Muscle of leg (tissue), 11 donors: ENCODE results near the gene HOXD12. TPM values are rescaled to one million over a fixed set of nuclear protein-coding genes. Genes with fewer than 3 reads are reported as not detected.
A peak's percentile ranks its signal among the peaks of the same experiment; 100 is the strongest.

Experiments
- DNase-seq: peaks from one replicate; pipeline ENCODE4 v3.0.0; 2013
- H3K27ac ChIP-seq: one replicate; pipeline ENCODE4 v1.5.1; 2013; ENCODE audit warnings: mild to moderate bottlenecking, low read length, control low read depth
- H3K27me3 ChIP-seq: one replicate; pipeline ENCODE4 v1.6.1; 2013; ENCODE audit warnings: low read length; ENCODE audit not compliant: control insufficient read depth, insufficient read depth
- H3K36me3 ChIP-seq: one replicate; pipeline ENCODE4 v1.6.1; 2013; ENCODE audit warnings: low read length; ENCODE audit not compliant: control insufficient read depth, insufficient read depth
- H3K4me1 ChIP-seq: one replicate; pipeline ENCODE4 v1.6.1; 2013; ENCODE audit warnings: low read length; ENCODE audit not compliant: control insufficient read depth, insufficient read depth
- H3K4me3 ChIP-seq: one replicate; pipeline ENCODE4 v1.5.1; 2013; ENCODE audit warnings: low read length, control low read depth
- H3K9me3 ChIP-seq: replicated peaks from 2 replicates; pipeline ENCODE4 v1.6.1; 2013; ENCODE audit warnings: low read depth, low read length; ENCODE audit not compliant: control insufficient read depth
- WGBS: methylation state at CpG from one replicate; pipeline ENCODE4 v1.1.5; 2013; ENCODE audit warnings: missing lambda C conversion rate; ENCODE audit not compliant: insufficient coverage; 5-methylcytosine and 5-hydroxymethylcytosine counted together
- polyA plus RNA-seq, 8 donors: library from polyadenylated mRNA; unstranded; fragments of 120-200 nt; gene quantifications; one replicate each; pipeline versions ENCODE4 v1.2.1 to v1.2.3, GENCODE V29; 2013; ENCODE audit warnings: inconsistent platforms in 1 of 8, low replicate concordance in 1 of 8; ENCODE audit not compliant: insufficient read length in 8 of 8, insufficient read depth in 1 of 8
- total RNA-seq: library from RNA; stranded (reverse); fragments of 120-200 nt; gene quantifications from one replicate; pipeline ENCODE4 v1.2.4, GENCODE V29; 2013

The HOXD12 gene
- total and polyA plus RNA-seq, 9 donors = 0.15 TPM; not detected in 8

DNA sequence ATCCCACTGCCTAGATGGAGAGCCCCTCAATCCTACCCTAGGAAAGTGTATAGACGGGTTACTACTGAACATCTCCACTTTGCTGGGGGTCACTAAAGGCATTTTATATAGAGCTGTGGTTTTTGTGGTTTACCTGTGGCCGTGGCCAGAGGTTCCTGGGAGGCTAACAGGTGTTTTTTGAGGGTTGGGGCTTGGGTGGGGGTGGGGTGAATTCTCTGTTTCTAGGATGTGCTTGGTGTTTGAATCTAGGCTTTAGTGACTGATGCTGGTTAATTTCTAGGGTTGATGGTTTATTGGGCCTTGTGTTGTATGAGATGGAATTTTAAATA, 37.6 kb downstream of the HOXD12 start:
- Histone ChIP-seq H3K36me3 (peaks cover 5% of the 10 kb centered on the region), H3K27me3 (peaks cover 70% of the 10 kb centered on the region), H3K4me3 (peak overlapping the region; percentile 77), H3K4me1 (peaks cover 56% of the 10 kb centered on the region), H3K27ac (peak overlapping the region; percentile 93), H3K9me3 (no peaks in the 10 kb centered on the region)
- no CpG with 5 or more reads among the region's 2 CpGs for WGBS
- no peak for DNase-seq

DNA sequence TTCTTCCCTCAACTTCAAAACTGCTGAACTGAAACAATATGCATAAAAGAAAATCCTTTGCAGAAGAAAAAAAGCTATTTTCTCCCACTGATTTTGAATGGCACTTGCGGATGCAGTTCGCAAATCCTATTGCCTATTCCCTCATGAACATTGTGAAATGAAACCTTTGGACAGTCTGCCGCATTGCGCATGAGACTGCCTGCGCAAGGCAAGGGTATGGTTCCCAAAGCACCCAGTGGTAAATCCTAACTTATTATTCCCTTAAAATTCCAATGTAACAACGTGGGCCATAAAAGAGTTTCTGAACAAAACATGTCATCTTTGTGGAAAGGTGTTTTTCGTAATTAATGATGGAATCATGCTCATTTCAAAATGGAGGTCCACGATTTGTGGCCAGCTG, 38.3 kb downstream of the HOXD12 start:
- Histone ChIP-seq H3K9me3 (no peaks in the 10 kb centered on the region), H3K27me3 (peaks cover 66% of the 10 kb centered on the region), H3K36me3 (peaks cover 5% of the 10 kb centered on the region), H3K4me3 (peak overlapping the region; percentile 77), H3K27ac (peak overlapping the region; percentile 93), H3K4me1 (peaks cover 49% of the 10 kb centered on the region)
- no peak for DNase-seq
- 35% methylated on average over 2 of the region's 8 CpGs for WGBS

DNA sequence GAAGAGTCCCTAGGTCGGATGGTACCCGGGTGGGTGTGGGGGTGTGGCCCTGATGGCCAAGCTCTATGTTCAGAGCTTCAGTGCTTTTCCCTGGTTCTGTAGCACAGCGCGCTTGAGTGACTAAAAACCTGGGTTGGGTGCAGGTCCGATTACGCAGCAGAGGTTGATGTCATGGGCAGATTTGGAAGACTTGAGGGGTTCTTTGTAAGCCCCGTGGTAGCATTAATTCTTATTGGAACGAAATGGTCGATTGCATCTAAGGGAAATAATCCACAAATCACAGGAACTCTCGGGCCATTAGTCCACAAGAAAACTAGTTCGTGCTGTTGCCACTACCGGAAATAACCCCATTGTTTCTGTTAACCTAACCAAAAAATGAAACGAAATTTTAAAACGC, 38.9 kb downstream of the HOXD12 start:
- Histone ChIP-seq H3K27me3 (peaks cover 68% of the 10 kb centered on the region), H3K4me3 (no peak overlapping the region), H3K4me1 (peaks cover 44% of the 10 kb centered on the region), H3K27ac (peak overlapping the region; percentile 93), H3K9me3 (no peaks in the 10 kb centered on the region), H3K36me3 (peaks cover 2% of the 10 kb centered on the region)
- WGBS = 51% methylated on average over 3 of the region's 14 CpGs
- peak; percentile 36 for DNase-seq

DNA sequence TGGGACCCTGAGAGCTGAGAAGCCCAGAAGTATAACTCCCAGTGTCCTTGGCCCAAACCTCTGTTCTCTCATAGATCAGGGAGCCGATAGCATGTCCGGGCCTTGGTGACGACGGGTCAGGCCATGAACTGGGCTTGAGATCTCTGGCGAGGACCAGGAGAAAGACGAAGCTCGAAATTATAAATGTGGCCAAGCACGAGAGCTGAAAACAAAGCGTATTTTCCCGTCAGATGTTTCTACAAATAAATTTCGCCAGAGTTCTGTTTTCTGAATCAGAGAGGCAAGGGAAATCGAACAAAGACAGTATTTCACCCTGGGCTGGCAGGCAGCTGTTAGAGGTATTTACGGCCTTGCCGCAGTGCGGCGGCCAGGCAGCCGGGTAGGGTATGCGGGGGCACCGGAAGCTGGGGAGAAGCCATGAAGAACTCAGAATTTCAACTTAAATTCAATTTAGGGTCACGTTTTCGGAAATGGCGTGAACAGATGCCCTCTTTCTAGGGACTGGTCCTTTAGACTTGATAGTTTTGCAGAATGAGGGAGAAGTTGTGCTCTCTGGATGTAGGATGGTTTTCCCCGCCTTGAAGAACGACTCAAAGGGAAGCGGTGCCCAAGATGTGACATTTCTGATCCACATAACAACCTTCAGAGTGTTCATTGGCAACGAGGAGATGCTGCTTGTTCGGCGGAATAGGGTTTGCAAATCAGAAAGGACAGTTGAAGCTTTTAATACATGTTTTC, 39.5 kb downstream of the HOXD12 start:
- Histone ChIP-seq H3K4me1 (peaks cover 41% of the 10 kb centered on the region), H3K27me3 (peaks cover 69% of the 10 kb centered on the region), H3K9me3 (no peaks in the 10 kb centered on the region), H3K36me3 (no peaks in the 10 kb centered on the region), H3K4me3 (peak overlapping the region; percentile 22), H3K27ac (peak overlapping the region; percentile 93)
- WGBS = 31% methylated on average over 20 of the region's 28 CpGs
- peak; percentile 40 for DNase-seq

DNA sequence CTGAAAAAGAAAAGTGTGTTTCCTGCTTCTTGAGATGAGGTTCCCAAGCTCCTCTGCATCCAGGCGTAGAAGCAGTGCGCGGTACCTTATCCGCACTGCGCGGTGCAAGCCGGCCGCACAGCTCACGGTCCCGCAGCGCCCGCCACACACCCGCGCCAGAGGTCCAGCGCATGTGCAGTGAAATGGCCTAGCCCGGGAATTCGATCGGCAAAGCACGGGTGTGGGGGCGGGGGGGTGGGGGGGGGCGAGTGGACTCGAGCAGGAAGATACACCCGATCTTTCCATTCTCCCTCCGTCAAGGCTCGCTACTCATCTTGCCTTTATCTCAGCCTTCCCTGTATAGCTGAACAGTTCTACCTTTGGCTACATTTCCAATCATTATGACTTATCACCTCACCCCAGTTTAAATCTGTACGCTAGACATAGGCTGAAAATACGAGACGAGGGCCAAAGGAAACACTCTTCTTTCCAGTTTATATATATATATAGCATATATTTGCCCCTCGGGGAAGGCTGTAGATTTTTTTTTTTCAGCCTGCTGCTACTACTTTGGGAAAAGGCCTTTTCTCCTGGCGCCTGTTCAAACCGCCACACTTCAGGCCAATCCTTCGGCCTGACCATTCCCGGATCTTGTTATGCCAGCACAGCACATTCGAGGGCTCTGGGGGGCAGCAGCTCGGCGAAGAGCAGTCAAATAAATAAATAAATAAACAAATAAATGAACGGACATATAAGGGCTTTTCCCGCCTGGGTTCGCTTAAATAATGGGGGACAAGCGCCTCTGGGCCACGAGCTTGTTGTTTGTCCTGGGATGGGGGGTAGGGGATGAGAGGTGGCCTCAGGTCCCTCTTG, 40.3 kb downstream of the HOXD12 start:
- Histone ChIP-seq H3K27ac (peak overlapping the region; percentile 93), H3K36me3 (no peaks in the 10 kb centered on the region), H3K9me3 (no peaks in the 10 kb centered on the region), H3K4me3 (peak overlapping the region; percentile 62), H3K4me1 (peaks cover 35% of the 10 kb centered on the region), H3K27me3 (peaks cover 64% of the 10 kb centered on the region)
- WGBS = 28% methylated on average over 10 of the region's 41 CpGs
- DNase-seq = peak; percentile 79

DNA sequence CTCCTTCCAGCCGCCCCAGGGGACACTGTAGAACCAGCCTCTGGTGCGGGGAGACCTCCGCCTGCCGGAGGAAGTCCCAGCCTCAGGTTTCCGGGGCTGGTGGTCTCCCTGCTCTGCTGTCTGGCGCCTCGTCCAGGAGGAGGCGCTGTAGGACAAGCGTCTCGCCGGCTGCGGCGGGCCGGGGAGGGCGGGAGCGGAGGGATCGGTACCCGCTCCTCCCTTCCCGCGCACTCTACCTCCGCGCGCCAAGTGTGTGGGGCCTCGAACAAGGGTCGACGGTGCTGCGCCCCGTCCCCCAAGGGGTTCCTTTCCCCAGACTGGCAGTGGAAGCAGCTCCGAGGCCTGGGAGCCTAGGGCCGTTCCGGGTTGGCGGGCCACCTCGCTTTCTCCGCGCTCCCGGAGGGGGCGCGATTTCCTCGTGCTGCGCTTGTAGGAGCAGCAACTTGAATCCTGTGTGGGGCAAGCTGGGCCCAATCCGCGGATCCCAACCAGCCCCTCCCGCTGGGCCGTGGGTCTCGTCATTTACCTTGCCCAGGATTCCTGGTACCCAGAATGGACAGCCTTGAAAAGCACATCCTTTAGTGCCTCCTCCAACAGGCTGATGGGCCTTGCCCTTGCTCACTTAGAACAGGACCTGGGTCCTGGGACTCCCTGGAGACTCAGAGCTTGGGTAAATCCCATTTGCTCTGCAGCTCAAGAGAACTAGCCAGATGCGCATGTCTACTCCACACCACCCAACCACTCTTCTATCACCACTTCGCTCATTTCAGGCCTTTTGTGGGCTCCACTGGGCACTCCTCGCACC, 41.1 kb downstream of the HOXD12 start:
- H3K36me3 ChIP-seq = no peaks in the 10 kb centered on the region
- peak; percentile 93 for DNase-seq
- peak overlapping the region; percentile 80 for H3K27ac ChIP-seq
- no peaks in the 10 kb centered on the region for H3K9me3 ChIP-seq
- peaks cover 64% of the 10 kb centered on the region for H3K27me3 ChIP-seq
- peaks cover 28% of the 10 kb centered on the region for H3K4me1 ChIP-seq
- peak overlapping the region; percentile 62 for H3K4me3 ChIP-seq
- WGBS = 8% methylated on average over 48 of the region's 48 CpGs

DNA sequence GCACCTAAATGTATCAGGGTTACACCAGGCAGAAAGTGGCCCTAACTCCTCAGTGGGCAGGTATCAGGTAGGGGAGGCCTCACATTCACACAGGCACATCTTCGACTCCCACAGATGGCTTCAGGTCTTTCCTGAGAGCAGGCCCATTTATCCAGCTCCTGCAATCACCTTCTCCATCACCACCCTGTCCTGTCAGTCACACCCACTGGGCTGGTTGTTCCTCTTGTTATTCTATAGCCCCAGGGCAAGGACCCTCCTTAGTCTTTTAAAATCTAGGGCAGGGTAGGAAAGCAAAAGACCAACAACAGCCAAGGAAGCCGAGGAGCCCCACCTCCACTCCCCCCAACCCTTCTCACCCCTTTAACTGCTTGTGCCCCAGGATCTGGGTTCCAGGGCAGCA, 42.7 kb downstream of the HOXD12 start:
- no peak for DNase-seq
- WGBS = no CpG with 5 or more reads among the region's 2 CpGs
- Histone ChIP-seq H3K4me3 (no peak overlapping the region), H3K27me3 (peaks cover 62% of the 10 kb centered on the region), H3K9me3 (no peaks in the 10 kb centered on the region), H3K27ac (no peak overlapping the region), H3K4me1 (peaks cover 25% of the 10 kb centered on the region), H3K36me3 (no peaks in the 10 kb centered on the region)

DNA sequence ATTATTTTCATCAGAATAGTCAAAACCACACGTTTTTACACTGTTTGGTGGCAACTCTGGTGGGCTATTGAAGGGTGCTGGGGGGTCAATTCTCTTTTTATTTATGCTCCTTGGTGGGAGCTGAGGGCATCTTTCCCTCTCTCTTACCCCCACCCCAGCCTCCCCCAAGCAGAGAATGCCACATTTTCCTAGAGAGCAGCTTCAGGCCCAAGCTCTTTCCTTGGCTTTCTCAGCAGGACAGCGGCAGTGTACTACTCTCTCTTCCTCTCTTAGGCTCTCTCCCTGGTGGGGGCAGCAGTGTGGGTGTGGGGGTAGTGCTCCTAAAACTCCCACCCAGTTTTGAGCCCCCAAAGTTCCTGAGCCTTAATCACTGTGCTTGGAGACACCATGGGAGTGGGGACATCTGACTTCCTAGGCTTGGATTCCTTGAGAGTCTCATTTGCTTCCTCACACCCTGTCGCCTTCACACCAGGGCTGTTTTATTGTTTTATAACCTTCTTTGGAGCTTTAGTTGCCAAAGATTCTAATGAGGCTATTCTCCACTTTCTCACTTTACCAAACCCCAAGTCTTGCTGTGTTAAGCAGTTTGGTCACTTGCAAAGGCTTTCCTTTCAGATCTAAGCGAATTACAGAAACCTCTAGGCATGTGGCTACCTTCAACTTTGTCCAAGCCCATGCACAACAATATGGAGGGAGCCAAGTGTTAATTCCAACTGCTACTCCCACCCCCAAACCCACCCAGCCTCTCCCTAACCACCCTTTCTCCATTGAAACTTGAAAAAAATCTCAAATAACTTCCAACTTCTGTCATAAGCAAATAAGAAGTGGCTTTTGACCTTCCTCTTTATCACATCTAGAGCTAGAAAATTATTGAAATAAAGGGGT, 45.7 kb downstream of the HOXD12 start:
- DNase-seq = no peak
- H3K4me3 ChIP-seq = no peak overlapping the region
- no peak overlapping the region for H3K27ac ChIP-seq
- peaks cover 69% of the 10 kb centered on the region for H3K27me3 ChIP-seq
- H3K9me3 ChIP-seq = no peaks in the 10 kb centered on the region
- H3K36me3 ChIP-seq = peaks cover 1% of the 10 kb centered on the region
- H3K4me1 ChIP-seq = peaks cover 8% of the 10 kb centered on the region
- WGBS = 71% methylated on average over 1 of the region's 4 CpGs

DNA sequence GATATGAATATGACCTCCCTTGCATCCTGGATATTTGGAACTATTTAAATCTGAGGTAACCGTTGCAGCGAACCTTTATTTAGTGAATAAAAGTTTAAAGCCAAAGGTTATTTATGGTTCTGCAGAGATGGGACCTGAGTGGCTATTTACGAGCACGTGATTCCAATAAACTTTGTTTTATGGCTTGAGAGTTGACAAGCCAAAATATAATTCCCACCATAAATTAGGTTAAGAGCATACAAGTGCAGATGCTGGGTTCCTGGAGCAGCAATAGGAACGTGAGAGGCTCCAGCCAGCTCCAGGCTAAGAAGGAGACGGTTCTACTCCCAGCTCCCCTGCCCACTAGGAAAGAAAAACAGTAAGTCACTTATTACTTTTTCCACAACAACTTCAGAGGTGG, 46.5 kb downstream of the HOXD12 start:
- no peak overlapping the region for H3K27ac ChIP-seq
- peaks cover 69% of the 10 kb centered on the region for H3K27me3 ChIP-seq
- 0% methylated on average over 1 of the region's 6 CpGs for WGBS
- H3K4me3 ChIP-seq = no peak overlapping the region
- no peak for DNase-seq
- H3K9me3 ChIP-seq = no peaks in the 10 kb centered on the region
- H3K4me1 ChIP-seq = peaks cover under 1% of the 10 kb centered on the region
- H3K36me3 ChIP-seq = peaks cover 5% of the 10 kb centered on the region
